NT2/D1 (cell line): ENCODE results near the gene VSIG10.

Experiments
- DNase-seq: peaks from one replicate; pipeline ENCODE4 v3.0.0-alpha.2; 2011; ENCODE audit warnings: low read depth, low spot score
- H3K27me3 ChIP-seq: 2 replicates; pipeline ENCODE4 v1.6.0; 2011; ENCODE audit warnings: mild to moderate bottlenecking; ENCODE audit not compliant: insufficient read length, insufficient read depth
- H3K36me3 ChIP-seq: 2 replicates; pipeline ENCODE4 v1.6.1; 2011; ENCODE audit warnings: mild to moderate bottlenecking, low read length, mixed read lengths; ENCODE audit not compliant: insufficient read depth, insufficient read length
- H3K4me1 ChIP-seq: 2 replicates; pipeline ENCODE4 v1.5.1; 2011; ENCODE audit not compliant: insufficient read depth, insufficient read length
- H3K4me3 ChIP-seq: 2 replicates; pipeline ENCODE4 v1.5.1; 2011; ENCODE audit warnings: low read depth; ENCODE audit not compliant: insufficient read length
- H3K9ac ChIP-seq: 2 replicates; pipeline ENCODE4 v1.6.0; 2011; ENCODE audit warnings: low read depth; ENCODE audit not compliant: insufficient read length
- H3K9me3 ChIP-seq: 2 replicates; pipeline ENCODE4 v1.5.1; 2011; ENCODE audit warnings: mild to moderate bottlenecking, low read length; ENCODE audit not compliant: insufficient read depth
- SUZ12 ChIP-seq: IDR thresholded peaks from 2 replicates; pipeline ENCODE4 v1.6.1; 2011; ENCODE audit not compliant: insufficient read length, insufficient read depth; ENCODE audit errors: extremely low read depth
- YY1 ChIP-seq: IDR thresholded peaks from 2 replicates; pipeline ENCODE4 v1.6.1; 2011; ENCODE audit not compliant: insufficient read length, insufficient read depth
- ZNF274 ChIP-seq: IDR thresholded peaks from 2 replicates; pipeline ENCODE4 v1.6.1; 2011; ENCODE audit warnings: mild to moderate bottlenecking, low read depth, low read length

VSIG10 gene

DNA sequence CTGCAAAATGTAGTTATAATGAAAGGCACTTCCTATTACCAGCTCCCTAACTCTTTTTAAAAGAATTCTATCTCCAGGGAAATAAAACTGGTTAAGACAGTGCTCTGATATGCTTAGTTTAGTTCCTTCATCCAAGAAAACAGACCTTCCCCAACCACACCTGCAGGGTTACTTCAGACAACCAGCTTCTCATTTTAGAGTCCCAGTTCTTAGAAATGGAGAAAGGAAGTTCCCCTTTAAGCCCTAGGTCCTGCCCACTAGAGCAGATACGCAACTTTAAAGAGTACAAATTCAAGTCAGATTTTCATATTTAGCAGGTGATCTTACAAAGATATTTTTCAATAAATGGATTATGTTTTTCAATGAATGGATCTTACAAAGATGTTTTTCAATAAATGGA, 38.4 kb downstream of the VSIG10 start:
- Histone ChIP-seq H3K9ac (no peak overlapping the region), H3K4me1 (no peaks in the 10 kb centered on the region), H3K27me3 (no peaks in the 10 kb centered on the region), H3K4me3 (no peak overlapping the region), H3K36me3 (peaks cover 17% of the 10 kb centered on the region), H3K9me3 (no peaks in the 10 kb centered on the region)
- no peak for DNase-seq
- TF ChIP-seq ZNF274 (no peak), SUZ12 (no peak), YY1 (no peak)

DNA sequence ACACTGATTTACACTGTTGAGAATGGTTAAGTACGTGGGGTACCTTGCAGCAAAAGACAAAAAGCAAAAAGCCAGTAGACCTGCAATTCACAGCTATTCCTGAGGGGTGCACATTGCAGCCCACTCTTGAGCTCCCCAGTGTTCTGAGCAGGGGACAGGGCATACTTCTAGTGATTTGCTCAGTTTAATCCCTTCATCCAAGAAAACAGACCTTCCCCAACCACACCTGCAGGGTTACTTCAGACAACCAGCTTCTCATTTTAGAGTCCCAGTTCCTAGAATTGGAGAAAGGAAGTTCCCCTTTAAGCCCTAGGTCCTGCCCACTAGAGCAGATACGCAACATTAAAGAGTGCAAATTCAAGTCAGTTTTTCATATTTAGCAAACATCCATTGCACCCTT, 39.2 kb downstream of the VSIG10 start:
- H3K4me1 ChIP-seq: no peaks in the 10 kb centered on the region
- peaks cover 13% of the 10 kb centered on the region for H3K36me3 ChIP-seq
- no peaks in the 10 kb centered on the region for H3K27me3 ChIP-seq
- H3K9me3 ChIP-seq: no peaks in the 10 kb centered on the region
- no peak overlapping the region for H3K4me3 ChIP-seq
- no peak for TF ChIP-seq SUZ12
- no peak for TF ChIP-seq ZNF274
- TF ChIP-seq YY1: no peak
- H3K9ac ChIP-seq: no peak overlapping the region
- no peak for DNase-seq

DNA sequence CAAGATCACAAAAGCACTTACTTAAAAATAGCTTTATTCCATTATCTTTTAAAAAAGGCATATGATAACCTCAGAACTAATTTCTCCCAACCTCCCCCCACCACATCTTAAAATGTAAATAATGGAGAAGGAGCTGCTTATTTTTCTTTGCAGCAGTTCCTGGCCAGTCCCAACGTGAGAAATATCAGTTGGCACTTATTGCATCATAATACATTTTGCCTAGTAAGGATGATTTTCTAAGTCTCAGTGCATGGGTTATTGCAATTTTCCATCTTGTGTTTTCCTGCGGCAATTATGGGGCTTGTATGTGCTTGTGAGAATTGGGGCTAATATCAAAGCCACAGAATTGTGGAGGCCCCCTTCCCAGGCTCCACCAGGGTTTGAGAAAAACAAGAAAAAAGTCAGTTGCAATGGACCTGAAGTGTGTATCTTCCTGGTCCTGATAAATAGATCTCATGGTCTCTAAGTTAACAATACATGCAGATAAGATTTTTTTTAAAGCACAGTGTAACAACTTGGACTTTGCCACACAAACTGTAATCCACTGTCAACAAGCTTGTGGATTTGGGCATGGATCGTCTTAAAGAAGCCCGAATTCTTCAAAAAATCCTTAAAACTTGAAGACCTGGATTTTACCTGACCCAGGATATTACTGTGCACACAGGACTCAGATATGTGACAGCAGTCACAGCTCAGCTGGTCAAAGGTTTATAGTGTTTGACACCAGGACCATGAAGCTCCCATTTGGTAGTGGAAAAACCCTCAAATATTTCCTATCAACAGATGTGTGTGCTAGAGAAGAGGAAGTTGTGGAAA, 40.0 kb downstream of the VSIG10 start:
- no peak overlapping the region for H3K4me3 ChIP-seq
- TF ChIP-seq SUZ12 (no peak), YY1 (no peak), ZNF274 (no peak)
- DNase-seq: no peak
- H3K36me3 ChIP-seq: peaks cover 13% of the 10 kb centered on the region
- H3K9me3 ChIP-seq: no peaks in the 10 kb centered on the region
- no peaks in the 10 kb centered on the region for H3K27me3 ChIP-seq
- no peaks in the 10 kb centered on the region for H3K4me1 ChIP-seq
- H3K9ac ChIP-seq: no peak overlapping the region

DNA sequence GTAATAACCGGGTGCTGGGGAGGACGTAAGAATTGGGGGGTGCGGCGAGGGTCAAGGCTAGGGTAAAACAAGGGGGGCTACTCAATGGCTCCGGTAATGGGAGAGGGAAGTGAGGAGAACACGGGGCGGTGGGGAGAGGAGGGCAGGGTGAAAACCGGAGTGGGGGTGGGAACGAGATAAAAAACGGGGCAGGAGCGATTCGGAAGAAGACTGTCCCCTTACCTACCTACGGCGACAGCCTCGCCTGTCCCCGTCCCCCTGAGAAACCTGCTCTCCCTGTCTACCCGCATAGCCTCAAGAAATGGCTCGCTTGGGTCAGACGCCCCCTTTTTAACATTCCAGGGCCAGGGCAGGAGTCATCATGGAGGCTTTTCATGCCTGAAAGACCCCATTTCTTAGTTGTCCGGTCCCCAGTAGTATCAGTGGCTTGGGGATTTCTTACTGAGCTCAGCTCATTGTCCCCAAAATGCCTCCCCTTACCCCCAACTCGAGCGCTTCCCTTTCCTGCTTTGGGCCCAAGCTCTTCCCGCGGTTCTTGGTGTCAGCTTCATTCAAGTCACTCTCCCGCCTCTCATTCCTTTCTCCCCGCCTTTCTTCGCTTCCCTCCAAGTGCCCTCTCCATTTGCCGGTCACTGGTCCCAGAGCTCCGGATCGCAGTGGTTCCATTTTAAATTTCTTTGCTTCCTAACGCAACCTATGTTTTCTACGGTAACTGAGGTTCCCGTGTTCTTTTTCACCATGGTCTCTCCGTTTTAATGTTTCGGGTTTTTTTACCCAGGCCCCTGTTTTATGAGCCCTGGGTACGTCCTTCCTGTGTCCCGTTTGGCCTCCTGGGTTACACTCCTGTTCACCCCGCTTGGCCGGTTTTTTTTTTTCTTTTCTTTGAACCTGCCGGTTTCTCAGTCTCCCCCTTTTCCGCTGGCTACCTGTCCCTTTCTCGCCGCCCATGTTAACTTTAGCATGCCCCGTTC, 41.7 kb downstream of the VSIG10 start:
- no peak for TF ChIP-seq YY1
- no peak for TF ChIP-seq SUZ12
- TF ChIP-seq ZNF274: no peak
- H3K36me3 ChIP-seq: peaks cover 11% of the 10 kb centered on the region
- H3K27me3 ChIP-seq: no peaks in the 10 kb centered on the region
- peak overlapping the region; percentile 97 for H3K9ac ChIP-seq
- peak overlapping the region; percentile 89 for H3K4me3 ChIP-seq
- H3K4me1 ChIP-seq: no peaks in the 10 kb centered on the region
- peak; percentile 68 for DNase-seq
- H3K9me3 ChIP-seq: no peaks in the 10 kb centered on the region

DNA sequence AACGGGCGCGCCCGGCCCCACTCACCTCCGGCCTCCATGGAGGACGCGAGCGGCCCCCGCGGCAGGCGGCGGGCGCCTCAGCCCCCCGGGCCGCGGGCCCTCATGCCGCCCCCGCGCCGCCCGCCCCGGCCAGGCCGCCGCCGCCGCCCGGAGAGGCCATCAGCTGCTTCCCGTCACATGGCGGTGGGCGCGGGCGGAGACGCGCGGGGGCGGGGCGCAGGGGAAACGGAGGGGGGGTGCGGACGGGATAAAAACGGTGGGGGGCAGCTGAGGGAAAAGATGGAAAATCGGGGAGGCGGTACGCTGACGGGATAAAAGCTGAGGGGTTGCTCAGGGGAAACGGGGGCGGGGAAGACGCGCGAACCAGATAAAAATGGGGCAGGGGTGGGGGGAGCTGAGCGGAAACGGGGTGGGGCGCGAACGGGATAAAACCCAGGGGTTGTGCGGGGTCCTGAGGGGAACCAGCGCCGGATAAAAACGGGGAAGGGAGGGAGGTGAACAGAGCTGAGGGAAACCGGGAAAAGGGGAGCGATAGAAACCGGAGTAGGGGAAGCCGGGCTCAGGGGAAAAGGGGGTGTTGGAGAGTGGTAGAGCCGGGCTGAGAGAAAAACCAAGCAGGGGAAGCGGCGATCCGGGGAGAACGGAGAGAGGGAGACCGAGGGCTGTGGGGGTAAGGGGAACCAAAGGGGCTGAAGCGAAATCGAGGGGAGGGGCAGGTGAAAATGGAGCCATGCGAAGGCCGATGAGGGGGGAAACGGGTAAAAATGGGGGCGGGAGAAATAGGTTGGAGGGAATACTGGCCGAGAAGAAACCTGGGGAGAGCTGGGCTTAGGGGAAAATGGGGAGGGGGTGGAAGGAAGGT, 42.6 kb downstream of the VSIG10 start, which contains the start of gene WSB2:
WSB2 (minus strand) TSS at position 169 of the 862 bp plus-strand sequence; CDS start at position 38, 131 bp downstream.
- peaks cover 5% of the 10 kb centered on the region for H3K36me3 ChIP-seq
- H3K9me3 ChIP-seq: no peaks in the 10 kb centered on the region
- peak within 1 kb of the TSS; percentile 97 for H3K9ac ChIP-seq
- H3K4me3 ChIP-seq: peak within 1 kb of the TSS; percentile 89
- H3K27me3 ChIP-seq: no peaks in the 10 kb centered on the region
- no peaks in the 10 kb centered on the region for H3K4me1 ChIP-seq
- no peak for TF ChIP-seq ZNF274
- TF ChIP-seq YY1: no peak
- no peak for TF ChIP-seq SUZ12
- DNase-seq: no peak

DNA sequence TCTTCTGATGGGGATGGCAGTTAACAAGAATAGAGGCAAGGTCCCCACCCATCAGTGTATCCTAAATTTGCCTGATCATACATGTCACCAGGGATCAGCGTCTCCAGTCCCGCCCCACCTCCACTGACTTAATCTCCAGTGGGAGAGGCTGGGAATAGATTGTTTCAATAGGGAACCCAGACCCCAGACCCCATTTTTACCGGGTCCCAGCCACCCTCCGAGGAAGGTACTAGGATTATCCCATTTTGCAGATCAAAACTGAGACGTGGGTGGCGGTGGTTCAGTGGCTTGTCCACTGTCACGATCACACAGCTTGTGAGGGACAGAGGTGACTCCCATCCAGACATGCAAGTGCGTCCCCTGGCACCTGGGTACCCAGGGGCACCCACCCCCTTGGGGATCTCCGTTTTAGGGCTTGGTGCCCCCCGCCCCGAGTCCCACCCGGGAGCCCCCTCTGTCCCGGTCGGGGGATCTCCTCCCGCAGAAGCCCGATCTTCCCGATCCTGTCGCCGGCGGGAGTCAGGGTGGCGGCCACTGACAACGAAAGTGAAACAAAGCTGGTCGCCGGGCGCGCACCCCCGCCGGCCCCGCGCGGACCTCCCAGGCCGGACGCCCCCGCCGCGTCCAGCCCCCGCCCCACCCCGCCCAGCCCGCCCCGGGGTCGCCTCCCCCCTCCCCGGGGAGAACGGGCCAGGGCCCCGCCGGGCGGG, 43.4 kb downstream of the VSIG10 start:
- TF ChIP-seq YY1: no peak
- TF ChIP-seq SUZ12: no peak
- no peak for DNase-seq
- Histone ChIP-seq H3K27me3 (no peaks in the 10 kb centered on the region), H3K4me3 (peak overlapping the region; percentile 82), H3K36me3 (peaks cover 4% of the 10 kb centered on the region), H3K4me1 (no peaks in the 10 kb centered on the region), H3K9ac (peak overlapping the region; percentile 96), H3K9me3 (no peaks in the 10 kb centered on the region)
